ENCODE results near the gene PLB1.

DNA sequence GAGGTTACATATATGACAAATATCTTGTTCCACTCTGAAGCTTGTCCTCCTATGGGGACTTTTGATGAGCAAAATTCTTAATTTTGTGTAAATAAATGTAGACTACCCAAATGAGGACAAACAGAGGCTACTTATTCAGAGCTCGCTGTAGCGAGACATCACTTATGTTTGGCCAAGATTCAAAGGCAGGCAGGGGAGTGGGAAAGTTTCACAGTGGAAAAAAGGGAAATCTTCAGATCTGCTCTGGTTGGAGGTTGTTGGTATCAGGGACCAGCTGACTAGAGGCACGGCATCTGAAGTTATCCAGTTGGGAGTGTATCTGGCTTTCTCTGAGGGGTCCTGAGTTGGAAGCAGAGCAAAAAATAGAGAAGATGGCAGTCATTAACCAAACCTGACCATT lies 1.3 kb downstream of the PLB1 start:
- TF ChIP-seq SIN3B (IDR thresholded peaks at IDR 0.05; ENCODE audit: low read depth) (no peak), NFXL1 (CRISPR knock-in tag; IDR thresholded peaks at IDR 0.05) (no peak), RB1 (IDR thresholded peaks at IDR 0.05; ENCODE audit: low read depth) (no peak), CTCF (IDR thresholded peaks at IDR 0.05 in 2 of 3, conservative IDR thresholded peaks at IDR 0.05 in 1 of 3; ENCODE audit: insufficient read depth in 2 of 3, low read depth in 1 of 3, low read length in 3 of 3) (no peak), EZH2 (IDR thresholded peaks at IDR 0.05; ENCODE audit: borderline replicate concordance, low read depth, low read length) (no peak), ESRRA (IDR thresholded peaks at IDR 0.05; ENCODE audit: borderline replicate concordance, low read depth) (no peak), ZNF24 (IDR thresholded peaks at IDR 0.05) (no peak), ZNF780A (CRISPR knock-in tag; IDR thresholded peaks at IDR 0.05) (no peak)
- TF ChIP-seq, protein P1, sequence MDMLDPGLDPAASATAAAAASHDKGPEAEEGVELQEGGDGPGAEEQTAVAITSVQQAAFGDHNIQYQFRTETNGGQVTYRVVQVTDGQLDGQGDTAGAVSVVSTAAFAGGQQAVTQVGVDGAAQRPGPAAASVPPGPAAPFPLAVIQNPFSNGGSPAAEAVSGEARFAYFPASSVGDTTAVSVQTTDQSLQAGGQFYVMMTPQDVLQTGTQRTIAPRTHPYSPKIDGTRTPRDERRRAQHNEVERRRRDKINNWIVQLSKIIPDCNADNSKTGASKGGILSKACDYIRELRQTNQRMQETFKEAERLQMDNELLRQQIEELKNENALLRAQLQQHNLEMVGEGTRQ (CRISPR knock-in tag; IDR thresholded peaks at IDR 0.05), result no peak
- TF ChIP-seq, protein P2, sequence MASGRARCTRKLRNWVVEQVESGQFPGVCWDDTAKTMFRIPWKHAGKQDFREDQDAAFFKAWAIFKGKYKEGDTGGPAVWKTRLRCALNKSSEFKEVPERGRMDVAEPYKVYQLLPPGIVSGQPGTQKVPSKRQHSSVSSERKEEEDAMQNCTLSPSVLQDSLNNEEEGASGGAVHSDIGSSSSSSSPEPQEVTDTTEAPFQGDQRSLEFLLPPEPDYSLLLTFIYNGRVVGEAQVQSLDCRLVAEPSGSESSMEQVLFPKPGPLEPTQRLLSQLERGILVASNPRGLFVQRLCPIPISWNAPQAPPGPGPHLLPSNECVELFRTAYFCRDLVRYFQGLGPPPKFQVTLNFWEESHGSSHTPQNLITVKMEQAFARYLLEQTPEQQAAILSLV (tag; IDR thresholded peaks at IDR 0.05), result no peak

All from K562 (cell line).